HG02840 (cell line): ENCODE measurements around the gene SLC24A4.

Source experiments
- ATAC-seq: cut with Tn5 transposase; IDR thresholded peaks from one replicate; pipeline ENCODE4 v1.9.1; 2021; ENCODE audit warnings: mild to moderate bottlenecking, moderate library complexity, moderate number of reproducible peaks; ENCODE audit not compliant: unreplicated experiment, low FRiP score

The SLC24A4 gene

DNA sequence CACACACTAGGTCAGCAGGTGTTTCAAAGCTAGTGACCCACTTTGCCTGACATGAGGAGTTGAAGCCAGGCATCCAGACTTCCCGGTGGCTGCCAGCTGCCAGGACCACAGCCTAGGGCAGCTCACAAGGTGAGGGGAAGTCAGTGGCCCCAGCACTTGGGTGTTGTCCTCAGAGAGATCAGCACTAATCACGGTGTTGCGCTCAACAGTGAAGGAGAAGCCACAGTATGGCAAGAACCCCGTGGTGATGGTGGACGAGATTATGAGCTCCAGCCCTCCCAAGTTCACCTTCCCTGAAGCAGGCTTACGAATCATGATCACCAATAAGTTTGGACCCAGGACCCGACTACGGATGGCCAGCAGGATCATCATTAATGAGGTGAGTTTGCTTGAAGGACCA is 130.7 kb downstream of the SLC24A4 start:
- ATAC-seq = no peak

DNA sequence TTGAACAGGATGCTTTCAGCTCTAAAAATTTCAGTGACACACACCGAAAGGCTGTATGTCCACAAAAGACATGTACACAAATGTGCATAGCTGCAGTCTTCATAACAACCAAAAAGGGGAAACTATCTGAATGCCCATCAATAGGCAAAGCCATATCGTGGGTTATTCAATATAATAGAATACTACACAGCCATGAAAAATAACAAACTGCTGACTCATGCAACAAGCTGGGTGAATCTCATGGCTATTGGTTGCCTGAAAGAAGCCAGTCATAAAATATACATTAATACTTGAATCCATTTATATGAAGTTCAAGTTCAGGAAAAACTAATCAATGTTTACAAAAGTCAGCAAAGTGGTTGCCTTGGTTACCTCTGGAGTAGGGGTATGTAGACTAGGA is 132.3 kb downstream of the SLC24A4 start:
- no peak for ATAC-seq

DNA sequence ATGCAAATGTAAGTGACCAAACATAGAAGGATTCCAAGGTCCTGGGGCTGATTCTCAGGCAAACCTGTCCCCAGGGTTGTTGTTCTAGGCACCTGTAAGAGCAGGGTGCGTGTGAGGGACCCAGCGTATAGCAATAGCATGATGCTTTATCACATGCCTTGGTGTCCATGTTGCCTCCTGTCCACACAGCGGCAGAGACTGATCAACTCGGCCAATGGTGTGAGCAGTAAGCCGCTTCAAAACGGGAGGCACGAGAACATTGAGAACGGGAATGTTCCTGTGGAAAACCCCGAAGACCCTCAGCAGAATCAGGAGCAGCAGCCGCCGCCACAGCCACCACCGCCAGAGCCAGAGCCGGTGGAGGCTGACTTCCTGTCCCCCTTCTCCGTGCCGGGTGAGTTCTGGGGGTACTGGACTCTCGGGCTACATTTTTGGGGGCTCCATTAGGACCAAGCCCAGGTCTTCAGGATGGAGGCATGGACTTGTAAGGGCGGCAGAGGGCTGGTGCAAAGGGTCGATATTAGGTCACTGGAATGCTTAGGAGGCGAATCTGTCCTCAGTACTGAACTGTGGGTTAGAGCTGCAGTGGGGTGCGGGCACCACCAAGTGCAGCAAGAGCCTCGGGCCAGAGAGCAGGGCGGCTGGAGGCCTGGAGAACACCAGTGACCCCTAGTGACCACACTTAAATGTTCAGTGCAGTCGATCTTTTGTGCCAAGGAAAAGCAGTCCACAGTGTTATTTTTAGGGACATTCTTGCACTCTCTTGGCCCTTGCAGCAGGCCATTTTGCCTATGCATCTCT is 133.4 kb downstream of the SLC24A4 start:
- ATAC-seq = no peak

GRCh38 chr14:92457016-92457565 is 134.1 kb downstream of the SLC24A4 start:
- no peak for ATAC-seq

DNA sequence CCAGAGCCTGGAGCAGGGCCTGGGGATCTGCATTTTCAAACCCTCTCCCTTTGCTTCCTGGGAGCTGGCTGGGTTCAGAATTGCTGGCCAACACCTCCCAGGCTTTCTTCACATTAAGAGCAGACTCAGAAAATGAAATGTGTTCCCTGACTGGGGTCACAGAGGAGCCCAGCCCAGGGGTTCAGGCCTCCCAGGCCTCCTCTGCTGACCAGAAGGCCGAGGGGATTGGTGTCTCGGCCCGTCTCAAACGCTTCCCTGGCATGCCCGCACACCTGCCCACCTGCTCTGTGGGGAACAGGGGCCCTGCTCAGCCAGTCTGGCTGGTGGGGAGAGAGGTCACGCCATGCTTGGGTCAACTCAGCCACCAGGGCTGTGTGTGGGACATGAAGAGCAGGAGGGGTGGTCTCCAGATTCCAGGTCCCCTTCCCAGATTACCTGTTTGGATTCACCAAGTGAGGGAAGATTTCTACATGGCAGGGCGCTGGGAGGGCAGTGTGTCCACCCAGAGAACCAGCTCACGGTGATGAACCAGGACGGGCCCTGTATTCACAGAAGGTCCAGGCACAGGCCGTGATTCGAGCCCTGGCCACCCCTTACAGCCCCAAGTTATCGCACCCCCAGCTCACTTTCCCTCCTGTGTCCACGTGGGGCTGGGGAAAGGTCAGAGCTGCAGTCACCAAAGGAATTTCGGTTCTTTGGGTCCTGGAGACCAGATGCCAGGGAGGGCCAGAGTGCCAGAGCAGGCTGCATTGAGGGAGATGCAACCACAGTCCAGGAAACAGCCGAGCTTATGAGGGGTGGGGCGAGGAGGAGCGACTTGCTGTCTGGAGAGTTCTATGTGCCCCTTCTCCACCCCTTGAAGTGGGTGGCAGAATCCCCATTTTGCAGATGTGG is 135.4 kb downstream of the SLC24A4 start:
- no peak for ATAC-seq

- ATAC-seq = no peak
These were observed 136.3 kb downstream of the SLC24A4 start for GRCh38 chr14:92459030-92459949.

GRCh38 chr14:92459950-92460421 is 137.0 kb downstream of the SLC24A4 start:
- ATAC-seq = no peak

GRCh38 chr14:92460541-92460915 is 137.6 kb downstream of the SLC24A4 start:
- no peak for ATAC-seq

DNA sequence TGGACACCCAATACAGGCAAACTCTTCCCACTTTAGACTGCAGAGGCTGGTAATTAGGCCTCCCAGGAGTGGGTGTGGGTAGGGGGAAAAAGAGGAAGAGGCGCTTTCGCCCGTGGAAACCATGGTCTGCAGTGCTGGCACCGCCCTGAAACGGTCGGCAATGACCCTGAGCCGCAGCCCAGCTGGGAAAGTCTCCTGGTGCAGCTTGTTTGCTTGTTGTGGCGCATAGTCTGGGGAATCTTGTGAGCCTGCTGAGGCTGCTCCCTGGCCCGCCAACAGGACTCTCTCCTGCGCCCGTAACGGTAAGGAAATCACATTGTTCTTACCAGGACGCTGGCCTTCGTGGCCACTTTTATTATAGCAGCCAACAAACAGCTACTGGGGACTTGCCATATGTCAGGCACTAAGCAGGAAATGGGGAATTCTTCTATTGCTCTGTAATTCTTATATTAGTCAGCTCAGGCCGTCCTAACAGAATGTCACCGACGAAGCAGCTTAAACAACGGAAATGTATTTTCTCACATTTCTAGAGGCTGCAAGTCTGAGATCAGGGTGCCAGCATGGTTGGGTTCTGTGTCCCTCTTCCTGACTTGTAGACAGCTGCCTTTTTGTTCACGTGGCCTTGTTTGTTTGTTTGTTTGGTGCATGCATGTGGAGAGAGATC is 138.1 kb downstream of the SLC24A4 start:
- no peak for ATAC-seq

- ATAC-seq = no peak
These were observed 138.9 kb downstream of the SLC24A4 start for GRCh38 chr14:92461891-92462290.

DNA sequence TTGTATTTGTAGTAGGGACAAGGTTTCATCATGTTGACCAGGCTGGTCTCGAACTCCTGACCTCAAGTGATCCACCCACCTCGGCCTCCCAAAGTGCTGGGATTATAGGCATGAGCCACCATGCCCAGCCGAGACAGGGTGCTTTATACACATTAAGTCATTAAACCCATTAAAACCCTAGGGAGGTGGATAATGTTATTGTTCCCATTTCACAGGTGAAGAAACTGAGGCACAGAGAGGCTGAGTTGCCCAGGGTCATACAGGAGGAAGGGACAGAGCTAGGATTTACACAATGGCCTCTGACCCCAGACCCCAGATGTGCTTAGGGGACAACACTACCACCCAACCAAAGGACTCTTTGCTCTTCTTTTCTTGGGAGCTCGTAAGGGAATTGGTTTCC is 139.6 kb downstream of the SLC24A4 start:
- ATAC-seq = no peak

GRCh38 chr14:92463141-92463540 is 140.2 kb downstream of the SLC24A4 start:
- ATAC-seq = no peak

- ATAC-seq = no peak
These were observed 141.2 kb downstream of the SLC24A4 start for GRCh38 chr14:92464156-92464555.

DNA sequence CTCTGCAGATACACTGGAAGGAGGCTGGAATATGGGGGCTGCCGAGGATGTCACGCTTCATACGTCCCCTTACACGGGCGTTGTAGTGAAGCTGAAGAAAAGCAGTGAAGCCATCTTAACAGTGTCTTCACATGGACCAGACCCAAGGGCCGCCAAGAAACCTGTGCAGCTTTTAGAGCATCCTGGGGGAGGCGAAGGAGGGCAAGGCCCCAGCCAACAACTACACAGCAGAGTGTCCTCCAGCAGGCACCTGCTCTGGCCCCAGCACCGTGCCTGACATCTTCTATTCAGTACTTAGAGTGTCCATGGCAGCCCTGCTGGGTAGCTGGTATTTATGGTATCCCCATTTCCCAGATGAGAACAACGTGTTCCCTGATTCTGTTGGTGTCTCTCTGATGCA is 141.8 kb downstream of the SLC24A4 start:
- no peak for ATAC-seq

DNA sequence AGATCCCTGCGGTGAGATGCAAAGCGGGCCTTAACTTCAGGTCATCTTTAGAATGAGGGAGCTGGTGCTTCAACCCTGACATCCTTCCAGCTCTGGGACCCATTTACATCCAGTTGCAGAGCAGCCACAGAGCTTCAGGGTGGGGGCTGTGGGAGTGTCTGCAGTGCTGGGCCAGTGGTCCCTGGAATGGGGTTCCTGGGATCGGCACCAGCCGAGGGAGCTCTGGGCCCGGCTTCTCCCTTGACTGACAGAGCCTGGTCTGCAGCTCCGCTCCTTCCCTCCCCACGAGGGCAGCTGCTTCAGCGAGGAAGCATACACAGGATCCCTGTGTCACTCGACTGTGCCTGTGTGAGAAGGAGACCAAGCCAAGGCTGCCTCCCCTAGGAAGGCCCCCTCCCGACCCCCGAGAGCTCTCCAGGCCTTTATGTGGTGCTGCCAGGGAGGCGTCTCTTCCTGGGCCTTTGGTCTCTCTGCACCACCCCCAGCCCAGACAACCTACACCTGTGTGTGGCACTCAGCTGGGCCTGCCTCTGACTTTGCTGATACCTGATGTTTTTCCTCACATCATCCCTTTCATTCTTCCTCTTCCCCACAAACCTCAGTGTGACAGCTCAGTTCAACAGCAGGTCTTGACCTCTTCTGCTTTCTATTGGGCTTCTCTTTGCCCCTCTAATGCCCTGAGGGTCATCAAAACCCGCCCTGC is 142.5 kb downstream of the SLC24A4 start:
- ATAC-seq = no peak

- ATAC-seq = no peak
These were observed 143.1 kb downstream of the SLC24A4 start for GRCh38 chr14:92466059-92466458.

GRCh38 chr14:92469515-92469914 is 146.6 kb downstream of the SLC24A4 start:
- no peak for ATAC-seq

DNA sequence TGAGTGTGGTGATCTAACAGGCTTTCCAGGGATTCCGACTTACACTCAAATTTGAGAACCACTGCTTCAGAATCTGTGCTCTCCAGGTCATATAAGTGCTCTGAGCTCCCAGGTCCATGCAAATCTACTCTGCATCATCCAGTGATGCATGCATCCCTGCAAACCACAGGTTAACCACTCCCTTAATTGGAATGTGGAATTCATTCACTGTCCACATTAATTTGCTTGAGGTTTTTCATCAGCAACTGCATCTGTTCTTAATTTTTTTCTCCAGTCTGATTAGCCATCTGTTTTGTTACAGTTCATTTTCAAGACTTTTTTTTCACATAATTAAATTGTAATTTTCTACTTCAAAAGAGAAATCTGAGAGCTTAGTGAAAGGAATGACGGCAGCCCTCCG is 147.2 kb downstream of the SLC24A4 start:
- no peak for ATAC-seq

DNA sequence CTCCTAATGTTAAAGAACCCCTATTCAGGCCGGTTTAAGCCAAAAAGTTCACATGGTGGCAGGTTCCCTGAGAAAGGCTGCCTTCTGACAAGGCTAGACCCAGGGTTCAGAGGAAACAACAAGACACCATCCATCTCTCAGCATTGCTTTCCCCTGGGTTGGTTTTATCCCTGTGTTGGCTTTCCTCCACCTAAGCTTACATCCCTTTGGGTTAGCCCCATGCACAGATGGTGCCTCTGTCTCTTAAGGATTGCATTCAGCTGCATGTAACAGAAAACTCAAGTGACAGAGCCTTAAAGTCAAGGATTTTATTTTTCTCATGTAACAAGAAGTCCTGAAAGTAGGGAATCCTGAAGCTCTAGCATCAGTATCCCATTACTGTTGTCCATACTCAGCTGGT is 147.8 kb downstream of the SLC24A4 start:
- no peak for ATAC-seq
